ENCODE results near the gene VIM.
A peak's percentile ranks its signal among the peaks of the same experiment; 100 is the strongest.

Gene VIM

GRCh38 chr10:17209881-17210280 is 18.2 kb upstream of the VIM start:
- DNase-seq (ENCODE audit: low read depth in 2 of 2, low spot score in 1 of 2): no peak

- no peak for DNase-seq (ENCODE audit: low read depth in 2 of 2, low spot score in 1 of 2)
These were observed 17.7 kb upstream of the VIM start for GRCh38 chr10:17210361-17210760.

- DNase-seq (ENCODE audit: low read depth in 2 of 2, low spot score in 1 of 2): no peak
These were observed 15.2 kb upstream of the VIM start for GRCh38 chr10:17212802-17213221.

- DNase-seq (ENCODE audit: low read depth in 2 of 2, low spot score in 1 of 2): no peak
These were observed 14.2 kb upstream of the VIM start for GRCh38 chr10:17213646-17214349.

- DNase-seq (ENCODE audit: low read depth in 2 of 2, low spot score in 1 of 2): no peak
These were observed 13.5 kb upstream of the VIM start for GRCh38 chr10:17214526-17214925.

- no peak for DNase-seq (ENCODE audit: low read depth in 2 of 2, low spot score in 1 of 2)
These were observed 12.9 kb upstream of the VIM start for GRCh38 chr10:17214971-17215781.

GRCh38 chr10:17215782-17216122 is 12.3 kb upstream of the VIM start:
- no peak for DNase-seq (ENCODE audit: low read depth in 2 of 2, low spot score in 1 of 2)

- DNase-seq (ENCODE audit: low read depth in 2 of 2, low spot score in 1 of 2): no peak
These were observed 11.7 kb upstream of the VIM start for GRCh38 chr10:17216217-17216900.

- no peak for DNase-seq (ENCODE audit: low read depth in 2 of 2, low spot score in 1 of 2)
These were observed 11.1 kb upstream of the VIM start for GRCh38 chr10:17216901-17217395.

GRCh38 chr10:17217631-17218232 is 10.3 kb upstream of the VIM start:
- no peak for DNase-seq (ENCODE audit: low read depth in 2 of 2, low spot score in 1 of 2)

- DNase-seq (ENCODE audit: low read depth in 2 of 2, low spot score in 1 of 2): no peak
These were observed 9.0 kb upstream of the VIM start for GRCh38 chr10:17219024-17219423.

GRCh38 chr10:17220652-17221100 is 7.4 kb upstream of the VIM start:
- no peak for DNase-seq (ENCODE audit: low read depth in 2 of 2, low spot score in 1 of 2)

GRCh38 chr10:17222329-17222728 is 5.7 kb upstream of the VIM start:
- DNase-seq (ENCODE audit: low read depth in 2 of 2, low spot score in 1 of 2): no peak

GRCh38 chr10:17225808-17226207 is 2.2 kb upstream of the VIM start:
- DNase-seq (ENCODE audit: low read depth in 2 of 2, low spot score in 1 of 2): no peak

GRCh38 chr10:17226891-17227303 is 1.1 kb upstream of the VIM start:
- no peak for DNase-seq (ENCODE audit: low read depth in 2 of 2, low spot score in 1 of 2)

GRCh38 chr10:17227367-17228090 is 512 bp upstream of the VIM start:
- no peak for DNase-seq (ENCODE audit: low read depth in 2 of 2, low spot score in 1 of 2)

GRCh38 chr10:17229016-17229716 is 1.1 kb downstream of the VIM start:
- peak; percentile 59 to 74 for DNase-seq (ENCODE audit: low read depth in 2 of 2, low spot score in 1 of 2)

- no peak for DNase-seq (ENCODE audit: low read depth in 2 of 2, low spot score in 1 of 2)
These were observed 1.6 kb downstream of the VIM start for GRCh38 chr10:17229717-17229966.

- DNase-seq (ENCODE audit: low read depth in 2 of 2, low spot score in 1 of 2): peak; percentile 67 to 79
These were observed 2.1 kb downstream of the VIM start for GRCh38 chr10:17229967-17230682.

GRCh38 chr10:17231788-17232187 is 3.7 kb downstream of the VIM start:
- no peak for DNase-seq (ENCODE audit: low read depth in 2 of 2, low spot score in 1 of 2)

All from stimulated activated CD8-positive, alpha-beta memory T cell treated with anti-CD3 and anti-CD28 coated beads, Interleukin-4, amount 100 ng/mL, for 4 hours (primary cell).